Thyroid gland (tissue), 4 donors: ENCODE measurements around the gene NUP35.

ENCODE experiments used
- POLR2A ChIP-seq, 2 donors: fragments of 450-650 bp; IDR thresholded peaks; one replicate each; pipeline ENCODE4 v1.6.1; 2017; ENCODE audit warnings: antibody characterized with exemption in 2 of 2, mild to moderate bottlenecking in 2 of 2, moderate library complexity in 1 of 2
- TF ChIP-seq, protein P1 (sequence below), 6 experiments: fragments of 200-600 bp in 3 of 6; fragments of 450-650 bp in 3 of 6; sonication (generic) in 3 of 6; IDR thresholded peaks; one replicate each; pipeline ENCODE4 v1.5.1; 2016 to 2019; ENCODE audit warnings: antibody characterized with exemption in 6 of 6, mild to moderate bottlenecking in 2 of 6, inconsistent platforms in 1 of 6, moderate library complexity in 1 of 6

DNA sequence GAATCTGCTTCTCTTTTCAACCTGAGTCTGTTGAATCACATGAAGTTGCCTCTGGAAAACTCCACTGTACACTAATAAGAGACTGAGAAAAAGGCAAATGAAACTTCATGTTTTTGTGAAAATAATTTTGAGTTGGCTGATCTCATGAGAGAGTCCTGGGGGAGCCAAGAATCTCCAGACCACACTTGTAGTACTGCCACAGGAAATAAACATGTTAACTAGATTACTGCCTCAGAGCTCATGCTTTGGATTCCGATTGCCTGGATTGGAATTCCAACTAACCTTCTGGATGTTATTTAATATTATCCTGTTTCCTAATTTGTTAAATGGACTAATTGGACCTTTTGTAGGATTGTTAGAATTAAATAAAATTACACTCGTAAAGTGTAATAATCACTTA, 25.2 kb downstream of the NUP35 start:
- TF ChIP-seq, protein P1, sequence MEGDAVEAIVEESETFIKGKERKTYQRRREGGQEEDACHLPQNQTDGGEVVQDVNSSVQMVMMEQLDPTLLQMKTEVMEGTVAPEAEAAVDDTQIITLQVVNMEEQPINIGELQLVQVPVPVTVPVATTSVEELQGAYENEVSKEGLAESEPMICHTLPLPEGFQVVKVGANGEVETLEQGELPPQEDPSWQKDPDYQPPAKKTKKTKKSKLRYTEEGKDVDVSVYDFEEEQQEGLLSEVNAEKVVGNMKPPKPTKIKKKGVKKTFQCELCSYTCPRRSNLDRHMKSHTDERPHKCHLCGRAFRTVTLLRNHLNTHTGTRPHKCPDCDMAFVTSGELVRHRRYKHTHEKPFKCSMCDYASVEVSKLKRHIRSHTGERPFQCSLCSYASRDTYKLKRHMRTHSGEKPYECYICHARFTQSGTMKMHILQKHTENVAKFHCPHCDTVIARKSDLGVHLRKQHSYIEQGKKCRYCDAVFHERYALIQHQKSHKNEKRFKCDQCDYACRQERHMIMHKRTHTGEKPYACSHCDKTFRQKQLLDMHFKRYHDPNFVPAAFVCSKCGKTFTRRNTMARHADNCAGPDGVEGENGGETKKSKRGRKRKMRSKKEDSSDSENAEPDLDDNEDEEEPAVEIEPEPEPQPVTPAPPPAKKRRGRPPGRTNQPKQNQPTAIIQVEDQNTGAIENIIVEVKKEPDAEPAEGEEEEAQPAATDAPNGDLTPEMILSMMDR (IDR thresholded peaks at IDR 0.05): no peak
- TF ChIP-seq POLR2A (IDR thresholded peaks at IDR 0.05): no peak
